Osteocyte (in vitro differentiated cells): Measurements from ENCODE around the gene FBXO41. TPM values are rescaled to one million over a fixed set of nuclear protein-coding genes. Genes with fewer than 3 reads are reported as not detected.

ENCODE experiments used
- DNase-seq: peaks from one replicate; pipeline ENCODE4 v3.0.0; 2021; ENCODE audit warnings: mixed read lengths; ENCODE audit not compliant: unreplicated experiment; ENCODE audit errors: extremely low spot score
- H3K27ac Mint-ChIP-seq: one replicate; pipeline ENCODE4 v1.8.0; 2021; ENCODE audit warnings: mild to moderate bottlenecking, mixed read lengths; ENCODE audit not compliant: unreplicated experiment
- H3K27me3 Mint-ChIP-seq: one replicate; pipeline ENCODE4 v1.8.0; 2021; ENCODE audit warnings: mixed read lengths; ENCODE audit not compliant: unreplicated experiment
- H3K36me3 Mint-ChIP-seq: one replicate; pipeline ENCODE4 v1.8.0; 2021; ENCODE audit warnings: mixed read lengths; ENCODE audit not compliant: unreplicated experiment
- H3K4me1 Mint-ChIP-seq: one replicate; pipeline ENCODE4 v1.8.0; 2021; ENCODE audit warnings: mixed read lengths; ENCODE audit not compliant: unreplicated experiment
- H3K4me3 Mint-ChIP-seq: one replicate; pipeline ENCODE4 v1.8.0; 2021; ENCODE audit warnings: mild to moderate bottlenecking, moderate library complexity, mixed read lengths; ENCODE audit not compliant: unreplicated experiment
- H3K9me3 Mint-ChIP-seq: one replicate; pipeline ENCODE4 v1.8.0; 2021; ENCODE audit warnings: mixed read lengths; ENCODE audit not compliant: unreplicated experiment
- CTCF ChIP-seq: fragments of 200-600 bp; sonication (generic); IDR thresholded peaks from 2 replicates; pipeline ENCODE4 v1.5.0; 2021; ENCODE audit warnings: antibody characterized with exemption, mild to moderate bottlenecking, moderate library complexity
- total RNA-seq: library from RNA; stranded (reverse); gene quantifications from 2 replicates; pipeline ENCODE4 v1.2.1, GENCODE V29; 2021

FBXO41 gene
- total RNA-seq, 1 donor from 2014 or later: 1.6 TPM

GRCh38 chr2:73297151-73297559, 12.9 kb upstream of the FBXO41 start:
- H3K27ac Mint-ChIP-seq: no peak overlapping the region
- no peak overlapping the region for H3K4me3 Mint-ChIP-seq
- H3K9me3 Mint-ChIP-seq: no peaks in the 10 kb centered on the region
- TF ChIP-seq CTCF: no peak
- no peak for DNase-seq
- H3K27me3 Mint-ChIP-seq: peaks cover 80% of the 10 kb centered on the region
- no peaks in the 10 kb centered on the region for H3K36me3 Mint-ChIP-seq
- H3K4me1 Mint-ChIP-seq: peaks cover 2% of the 10 kb centered on the region

GRCh38 chr2:73295751-73296400, 11.6 kb upstream of the FBXO41 start:
- peaks cover 81% of the 10 kb centered on the region for H3K27me3 Mint-ChIP-seq
- DNase-seq: no peak

GRCh38 chr2:73294239-73294638, 10.0 kb upstream of the FBXO41 start:
- no peak for TF ChIP-seq CTCF
- Mint-ChIP-seq H3K9me3 (no peaks in the 10 kb centered on the region), H3K4me3 (peak overlapping the region; percentile 35), H3K4me1 (peaks cover 10% of the 10 kb centered on the region), H3K27ac (no peak overlapping the region), H3K27me3 (peaks cover 84% of the 10 kb centered on the region), H3K36me3 (no peaks in the 10 kb centered on the region)
- no peak for DNase-seq

More at GRCh38 chr2:73295751-73296400, 11.6 kb upstream of the FBXO41 start:
- Mint-ChIP-seq H3K4me3 (no peak overlapping the region), H3K4me1 (peaks cover 10% of the 10 kb centered on the region), H3K27ac (no peak overlapping the region), H3K36me3 (no peaks in the 10 kb centered on the region), H3K9me3 (no peaks in the 10 kb centered on the region)
- no peak for TF ChIP-seq CTCF

GRCh38 chr2:73293534-73294171, 9.4 kb upstream of the FBXO41 start, which contains the start of gene EGR4:
EGR4 (minus strand) TSS chr2:73293548; CDS start chr2:73293317, 231 bp downstream.
- peaks cover 10% of the 10 kb centered on the region for H3K4me1 Mint-ChIP-seq
- no peaks in the 10 kb centered on the region for H3K9me3 Mint-ChIP-seq
- DNase-seq: no peak
- H3K27me3 Mint-ChIP-seq: peaks cover 87% of the 10 kb centered on the region
- H3K4me3 Mint-ChIP-seq: peak within 1 kb of the TSS; percentile 51
- TF ChIP-seq CTCF: no peak
- H3K27ac Mint-ChIP-seq: no peak within 1 kb of the TSS
- no peaks in the 10 kb centered on the region for H3K36me3 Mint-ChIP-seq

GRCh38 chr2:73292906-73293533, 8.7 kb upstream of the FBXO41 start:
- peak overlapping the region; percentile 29 for H3K4me3 Mint-ChIP-seq
- peaks cover 10% of the 10 kb centered on the region for H3K4me1 Mint-ChIP-seq
- no peaks in the 10 kb centered on the region for H3K9me3 Mint-ChIP-seq
- TF ChIP-seq CTCF: no peak
- no peak overlapping the region for H3K27ac Mint-ChIP-seq
- no peaks in the 10 kb centered on the region for H3K36me3 Mint-ChIP-seq
- no peak for DNase-seq
- H3K27me3 Mint-ChIP-seq: peaks cover 89% of the 10 kb centered on the region
